Ishikawa (cell line): ENCODE results near the gene CFP.

Experiments used
- CEBPB ChIP-seq: IDR thresholded peaks from 2 replicates; pipeline ENCODE4 v1.6.1; 2012
- CREB1 ChIP-seq: IDR thresholded peaks from 2 replicates; pipeline ENCODE4 v1.6.1; 2012; ENCODE audit warnings: low read depth
- EGR1 ChIP-seq: IDR thresholded peaks from 2 replicates; pipeline ENCODE4 v1.6.1; 2012
- EP300 ChIP-seq: IDR thresholded peaks from 2 replicates; pipeline ENCODE4 v1.6.1; 2012; ENCODE audit warnings: borderline replicate concordance
- FOXM1 ChIP-seq: IDR thresholded peaks from 2 replicates; pipeline ENCODE4 v1.6.1; 2012; ENCODE audit warnings: low read depth, borderline replicate concordance
- NFIC ChIP-seq: IDR thresholded peaks from 2 replicates; pipeline ENCODE4 v1.6.1; 2012
- RAD21 ChIP-seq: IDR thresholded peaks from 2 replicates; pipeline ENCODE4 v1.6.1; 2012; ENCODE audit warnings: low read depth
- TAF1 ChIP-seq: IDR thresholded peaks from 2 replicates; pipeline ENCODE4 v1.6.1; 2012; ENCODE audit warnings: low read depth, mild to moderate bottlenecking
- TCF12 ChIP-seq: IDR thresholded peaks from 2 replicates; pipeline ENCODE4 v1.6.1; 2012; ENCODE audit warnings: low read depth
- TEAD4 ChIP-seq: IDR thresholded peaks from 2 replicates; pipeline ENCODE4 v1.6.1; 2012
- YY1 ChIP-seq: IDR thresholded peaks from 2 replicates; pipeline ENCODE4 v1.6.1; 2012; ENCODE audit warnings: low read depth
- ZBTB7A ChIP-seq: IDR thresholded peaks from 2 replicates; pipeline ENCODE4 v1.6.1; 2012; ENCODE audit warnings: low read depth
- TF ChIP-seq, protein P1 (sequence below): IDR thresholded peaks from 2 replicates; pipeline ENCODE4 v1.6.1; 2012
- TF ChIP-seq, protein P2 (sequence below): IDR thresholded peaks from 2 replicates; pipeline ENCODE4 v1.6.1; 2012; ENCODE audit warnings: low read depth, mild to moderate bottlenecking
- TF ChIP-seq, protein P3 (sequence below): IDR thresholded peaks from 2 replicates; pipeline ENCODE4 v1.6.1; 2012

CFP gene

DNA sequence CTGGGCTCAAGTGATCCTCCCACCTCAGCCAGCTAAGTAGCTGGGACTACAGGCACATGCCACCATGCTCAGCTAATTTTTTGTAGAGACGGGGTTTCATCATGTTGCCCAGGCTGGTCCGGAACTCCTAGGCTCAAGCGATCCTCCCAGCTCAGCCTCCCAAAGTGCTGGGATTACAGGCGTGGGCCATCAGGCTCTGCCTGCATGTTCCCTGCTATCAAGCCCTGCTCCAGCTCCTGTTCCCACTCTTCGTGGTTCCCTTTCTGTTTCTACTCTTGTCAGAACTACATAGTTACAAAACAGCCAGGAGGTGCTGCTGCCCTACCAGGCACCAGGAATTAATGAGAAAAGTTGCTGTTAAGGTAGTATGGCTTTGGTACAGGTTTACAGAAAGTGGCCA is 38.7 kb downstream of the CFP start:
- no peak for TF ChIP-seq CREB1
- TF ChIP-seq EGR1 = no peak
- TF ChIP-seq, protein P1, sequence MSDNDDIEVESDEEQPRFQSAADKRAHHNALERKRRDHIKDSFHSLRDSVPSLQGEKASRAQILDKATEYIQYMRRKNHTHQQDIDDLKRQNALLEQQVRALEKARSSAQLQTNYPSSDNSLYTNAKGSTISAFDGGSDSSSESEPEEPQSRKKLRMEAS = no peak
- TF ChIP-seq TAF1 = no peak

DNA sequence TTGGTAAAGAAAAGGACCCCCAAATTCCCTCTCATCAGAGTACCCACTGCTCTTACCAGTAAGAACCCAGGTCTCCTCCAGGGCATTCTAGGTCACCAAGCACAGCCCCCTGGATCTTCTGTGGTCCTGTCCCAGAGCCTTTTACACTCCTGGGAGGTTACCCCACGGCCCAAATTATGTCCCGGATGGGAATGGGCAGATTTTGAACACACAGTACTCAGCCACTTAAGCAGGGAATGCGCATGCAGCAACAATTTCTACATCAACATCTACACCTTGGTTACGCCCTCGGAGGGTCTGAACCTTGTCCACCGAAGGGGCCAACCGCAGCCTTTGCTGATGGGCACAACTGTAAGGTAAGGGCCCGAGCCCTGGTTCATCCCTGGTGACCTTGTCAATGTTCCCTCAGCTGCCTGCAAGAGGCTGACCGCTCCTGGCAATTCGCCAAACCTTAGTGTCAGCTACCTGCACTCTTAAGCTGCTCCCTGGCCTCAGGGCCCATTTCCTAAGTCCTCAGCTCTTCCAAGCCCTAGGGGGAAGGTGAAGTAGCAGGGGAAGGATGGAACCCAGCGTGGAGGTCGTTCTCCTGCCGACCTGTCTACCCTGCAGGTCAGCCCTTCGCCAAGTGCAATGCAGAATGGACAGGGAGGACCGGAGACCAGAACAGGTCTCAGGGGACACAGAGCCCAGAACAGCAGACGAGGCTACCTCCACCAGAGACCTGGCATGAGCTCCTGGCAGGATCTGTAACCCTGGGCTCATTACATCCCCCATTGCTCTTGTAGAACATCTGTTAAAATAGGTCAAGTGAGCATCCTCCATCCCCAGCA is 41.6 kb downstream of the CFP start:
- peak; percentile 42; the same call in 1 of the 2 replicates for TF ChIP-seq NFIC
- TF ChIP-seq RAD21 = no peak

DNA sequence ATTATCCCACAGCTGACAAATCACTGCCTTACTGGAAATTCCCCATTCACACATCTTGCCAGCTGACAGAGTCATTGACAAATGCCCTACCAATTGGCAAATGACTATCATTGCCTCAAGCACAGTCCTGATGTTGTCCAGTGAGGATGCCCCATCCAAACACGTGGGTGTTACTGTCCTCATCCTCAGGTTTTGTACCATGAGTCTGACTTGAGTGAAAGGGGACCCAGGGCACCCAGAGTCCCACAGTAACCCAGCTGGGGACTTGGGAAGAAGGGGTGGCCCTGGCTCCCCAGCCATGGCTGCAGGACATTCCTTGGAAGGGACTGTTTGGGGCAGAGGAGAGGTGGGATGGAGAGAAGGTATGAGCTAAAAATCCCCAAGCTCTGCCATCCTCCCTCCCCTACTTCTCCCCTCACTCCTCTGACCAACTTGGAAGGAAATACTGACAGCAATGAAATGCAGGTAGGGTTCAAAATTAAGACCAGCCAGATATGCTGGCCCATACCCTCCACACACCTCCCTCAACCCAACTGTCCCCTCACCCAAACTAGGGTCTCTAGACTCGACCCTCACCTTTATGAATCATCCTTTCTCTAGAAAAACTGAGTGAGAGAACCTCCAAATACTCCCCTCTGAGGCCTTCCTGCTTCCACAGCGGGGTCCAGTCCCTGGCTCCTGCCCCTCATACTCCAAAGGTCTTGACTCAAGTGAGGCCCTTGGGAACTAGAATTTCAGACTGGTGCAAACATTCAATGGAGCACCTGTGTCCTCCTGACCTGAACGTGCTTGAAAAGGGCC is 42.4 kb downstream of the CFP start:
- TF ChIP-seq FOXM1 (no peak), CREB1 (no peak), EP300 (no peak), TEAD4 (no peak), CEBPB (no peak), RAD21 (no peak), YY1 (no peak), NFIC (no peak), ZBTB7A (no peak), EGR1 (no peak)
- TF ChIP-seq, protein P1 = no peak

DNA sequence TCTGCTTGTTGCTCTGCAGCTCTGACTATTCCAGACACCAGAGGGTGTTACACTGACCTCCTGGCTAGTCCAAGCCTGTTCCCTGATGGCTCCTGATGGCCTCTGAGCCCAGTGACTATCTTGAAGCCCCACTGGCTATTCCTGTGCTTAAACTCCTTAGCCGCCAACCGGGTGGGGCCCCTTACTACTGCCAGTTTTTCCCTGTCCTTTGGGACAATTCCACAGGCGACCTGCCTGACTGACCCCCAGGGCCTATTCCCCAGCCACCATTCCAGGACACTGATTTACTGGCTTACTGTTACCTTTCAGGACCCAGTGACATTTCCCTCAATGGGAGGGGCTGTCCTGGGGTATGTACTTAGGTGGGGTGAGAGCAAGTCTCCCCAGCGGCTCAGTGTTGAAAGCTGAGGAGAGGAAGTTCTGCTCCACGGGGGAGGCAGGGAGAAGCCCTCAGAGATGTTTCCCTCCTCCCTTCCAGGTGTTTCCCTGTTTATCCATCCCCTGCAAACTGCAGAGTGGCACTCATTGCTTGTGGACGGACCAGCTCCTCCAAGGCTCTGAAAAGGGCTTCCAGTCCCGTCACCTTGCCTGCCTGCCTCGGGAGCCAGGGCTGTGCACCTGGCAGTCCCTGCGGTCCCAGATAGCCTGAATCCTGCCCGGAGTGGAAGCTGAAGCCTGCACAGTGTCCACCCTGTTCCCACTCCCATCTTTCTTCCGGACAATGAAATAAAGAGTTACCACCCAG is 43.5 kb downstream of the CFP start:
- no peak for TF ChIP-seq EGR1
- TF ChIP-seq, protein P2, sequence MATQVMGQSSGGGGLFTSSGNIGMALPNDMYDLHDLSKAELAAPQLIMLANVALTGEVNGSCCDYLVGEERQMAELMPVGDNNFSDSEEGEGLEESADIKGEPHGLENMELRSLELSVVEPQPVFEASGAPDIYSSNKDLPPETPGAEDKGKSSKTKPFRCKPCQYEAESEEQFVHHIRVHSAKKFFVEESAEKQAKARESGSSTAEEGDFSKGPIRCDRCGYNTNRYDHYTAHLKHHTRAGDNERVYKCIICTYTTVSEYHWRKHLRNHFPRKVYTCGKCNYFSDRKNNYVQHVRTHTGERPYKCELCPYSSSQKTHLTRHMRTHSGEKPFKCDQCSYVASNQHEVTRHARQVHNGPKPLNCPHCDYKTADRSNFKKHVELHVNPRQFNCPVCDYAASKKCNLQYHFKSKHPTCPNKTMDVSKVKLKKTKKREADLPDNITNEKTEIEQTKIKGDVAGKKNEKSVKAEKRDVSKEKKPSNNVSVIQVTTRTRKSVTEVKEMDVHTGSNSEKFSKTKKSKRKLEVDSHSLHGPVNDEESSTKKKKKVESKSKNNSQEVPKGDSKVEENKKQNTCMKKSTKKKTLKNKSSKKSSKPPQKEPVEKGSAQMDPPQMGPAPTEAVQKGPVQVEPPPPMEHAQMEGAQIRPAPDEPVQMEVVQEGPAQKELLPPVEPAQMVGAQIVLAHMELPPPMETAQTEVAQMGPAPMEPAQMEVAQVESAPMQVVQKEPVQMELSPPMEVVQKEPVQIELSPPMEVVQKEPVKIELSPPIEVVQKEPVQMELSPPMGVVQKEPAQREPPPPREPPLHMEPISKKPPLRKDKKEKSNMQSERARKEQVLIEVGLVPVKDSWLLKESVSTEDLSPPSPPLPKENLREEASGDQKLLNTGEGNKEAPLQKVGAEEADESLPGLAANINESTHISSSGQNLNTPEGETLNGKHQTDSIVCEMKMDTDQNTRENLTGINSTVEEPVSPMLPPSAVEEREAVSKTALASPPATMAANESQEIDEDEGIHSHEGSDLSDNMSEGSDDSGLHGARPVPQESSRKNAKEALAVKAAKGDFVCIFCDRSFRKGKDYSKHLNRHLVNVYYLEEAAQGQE = no peak
- no peak for TF ChIP-seq CREB1
- TF ChIP-seq, protein P1 = no peak
- TF ChIP-seq TCF12 = no peak
- TF ChIP-seq ZBTB7A = no peak
- TF ChIP-seq TAF1 = no peak
- TF ChIP-seq RAD21 = no peak
- TF ChIP-seq, protein P3, sequence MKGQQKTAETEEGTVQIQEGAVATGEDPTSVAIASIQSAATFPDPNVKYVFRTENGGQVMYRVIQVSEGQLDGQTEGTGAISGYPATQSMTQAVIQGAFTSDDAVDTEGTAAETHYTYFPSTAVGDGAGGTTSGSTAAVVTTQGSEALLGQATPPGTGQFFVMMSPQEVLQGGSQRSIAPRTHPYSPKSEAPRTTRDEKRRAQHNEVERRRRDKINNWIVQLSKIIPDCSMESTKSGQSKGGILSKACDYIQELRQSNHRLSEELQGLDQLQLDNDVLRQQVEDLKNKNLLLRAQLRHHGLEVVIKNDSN = no peak
- TF ChIP-seq EP300 = no peak
- TF ChIP-seq YY1 = no peak
- no peak for TF ChIP-seq CEBPB
- TF ChIP-seq TEAD4 = no peak
- TF ChIP-seq NFIC = no peak
- TF ChIP-seq FOXM1 = no peak

GRCh38 chrX:47585273-47585672 is 44.5 kb downstream of the CFP start:
- TF ChIP-seq TCF12 (no peak), EP300 (no peak), FOXM1 (no peak), EGR1 (no peak), TAF1 (no peak)
- TF ChIP-seq, protein P1 = no peak
- TF ChIP-seq, protein P2 = no peak
